Measurements from ENCODE around the gene ERC1. TPM values are rescaled to one million over a fixed set of nuclear protein-coding genes. Genes with fewer than 3 reads are reported as not detected.

The ERC1 gene
- total and polyA plus RNA-seq, 2 experiments from 2014 or later: 18.4 to 29.7 TPM

DNA sequence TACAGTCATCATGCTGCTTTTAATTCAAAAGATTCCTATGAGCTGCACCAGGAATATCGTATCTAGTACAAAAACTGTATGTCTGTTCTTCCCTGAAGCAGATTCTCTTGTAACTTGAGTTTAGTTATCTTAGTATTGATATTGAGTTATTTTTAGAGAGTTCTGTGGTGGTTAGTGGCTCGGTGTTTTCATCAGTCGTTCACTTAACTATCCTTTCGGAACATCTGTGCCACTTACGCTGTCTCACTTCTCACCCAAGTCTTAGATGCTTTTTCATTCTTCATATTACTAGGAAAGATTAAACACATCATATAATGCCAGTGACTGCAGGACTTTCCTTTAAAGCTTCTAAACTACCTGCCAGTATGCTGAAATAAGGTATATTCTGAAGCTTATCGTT is 352.4 kb downstream of the ERC1 start:
- H4K20me1 ChIP-seq (ENCODE audit: insufficient read depth, poor library complexity, severe bottlenecking): no peaks in the 10 kb centered on the region
- H3K27ac ChIP-seq: no peak overlapping the region
- no peak overlapping the region for H2AFZ ChIP-seq
- no peaks in the 10 kb centered on the region for H3K27me3 ChIP-seq
- no peak for DNase-seq (ENCODE audit: low spot score)
- no peak overlapping the region for H3K4me3 ChIP-seq
- no peaks in the 10 kb centered on the region for H3K36me3 ChIP-seq (replicated peaks; ENCODE audit: insufficient read depth, low read depth)
- H3K4me2 ChIP-seq: no peak overlapping the region
- H3K4me1 ChIP-seq (ENCODE audit: insufficient read depth): peaks cover 5% of the 10 kb centered on the region
- no peaks in the 10 kb centered on the region for H3K9me3 ChIP-seq (ENCODE audit: low read depth)
- WGBS (ENCODE audit: low lambda C conversion rate, missing lambda C conversion rate): 81% methylated on average over 6 of the region's 6 CpGs
- H3K79me2 ChIP-seq: no peaks in the 10 kb centered on the region
- no peak for TF ChIP-seq EZH2phosphoT487 (IDR thresholded peaks at IDR 0.05; ENCODE audit: low read depth, severe bottlenecking, unreplicated experiment)
- TF ChIP-seq, protein P1, sequence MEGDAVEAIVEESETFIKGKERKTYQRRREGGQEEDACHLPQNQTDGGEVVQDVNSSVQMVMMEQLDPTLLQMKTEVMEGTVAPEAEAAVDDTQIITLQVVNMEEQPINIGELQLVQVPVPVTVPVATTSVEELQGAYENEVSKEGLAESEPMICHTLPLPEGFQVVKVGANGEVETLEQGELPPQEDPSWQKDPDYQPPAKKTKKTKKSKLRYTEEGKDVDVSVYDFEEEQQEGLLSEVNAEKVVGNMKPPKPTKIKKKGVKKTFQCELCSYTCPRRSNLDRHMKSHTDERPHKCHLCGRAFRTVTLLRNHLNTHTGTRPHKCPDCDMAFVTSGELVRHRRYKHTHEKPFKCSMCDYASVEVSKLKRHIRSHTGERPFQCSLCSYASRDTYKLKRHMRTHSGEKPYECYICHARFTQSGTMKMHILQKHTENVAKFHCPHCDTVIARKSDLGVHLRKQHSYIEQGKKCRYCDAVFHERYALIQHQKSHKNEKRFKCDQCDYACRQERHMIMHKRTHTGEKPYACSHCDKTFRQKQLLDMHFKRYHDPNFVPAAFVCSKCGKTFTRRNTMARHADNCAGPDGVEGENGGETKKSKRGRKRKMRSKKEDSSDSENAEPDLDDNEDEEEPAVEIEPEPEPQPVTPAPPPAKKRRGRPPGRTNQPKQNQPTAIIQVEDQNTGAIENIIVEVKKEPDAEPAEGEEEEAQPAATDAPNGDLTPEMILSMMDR (IDR thresholded peaks at IDR 0.05; ENCODE audit: poor library complexity): no peak
- no peak for TF ChIP-seq EZH2 (IDR thresholded peaks at IDR 0.05; ENCODE audit: borderline replicate concordance)
- no peaks in the 10 kb centered on the region for H3K9me2 ChIP-seq (replicated peaks; ENCODE audit: insufficient read depth)

DNA sequence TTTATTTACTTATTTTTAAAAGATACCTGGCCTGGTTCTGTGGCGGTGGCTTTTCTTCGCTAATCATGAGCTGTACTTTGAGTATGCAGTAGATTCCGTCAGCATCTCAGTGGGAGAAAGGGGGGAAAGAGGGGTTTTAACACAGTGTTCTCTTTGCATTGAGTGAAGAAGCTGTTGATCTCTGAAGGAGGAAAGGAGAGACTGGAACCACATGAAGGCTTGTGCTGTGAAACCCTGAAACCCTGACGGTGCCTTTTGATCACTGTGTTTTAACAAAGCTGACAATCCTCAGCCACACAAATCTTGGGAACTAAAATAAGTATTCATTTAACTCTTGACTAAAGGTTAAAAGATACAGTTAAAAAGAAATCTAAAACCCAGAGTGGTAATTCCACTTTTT is 353.2 kb downstream of the ERC1 start:
- H3K27me3 ChIP-seq: no peaks in the 10 kb centered on the region
- H3K36me3 ChIP-seq (replicated peaks; ENCODE audit: insufficient read depth, low read depth): no peaks in the 10 kb centered on the region
- H3K4me1 ChIP-seq (ENCODE audit: insufficient read depth): no peaks in the 10 kb centered on the region
- H3K4me2 ChIP-seq: no peak overlapping the region
- TF ChIP-seq, protein P1 (IDR thresholded peaks at IDR 0.05; ENCODE audit: poor library complexity): no peak
- TF ChIP-seq EZH2phosphoT487 (IDR thresholded peaks at IDR 0.05; ENCODE audit: low read depth, severe bottlenecking, unreplicated experiment): no peak
- TF ChIP-seq EZH2 (IDR thresholded peaks at IDR 0.05; ENCODE audit: borderline replicate concordance): no peak
- no peak overlapping the region for H3K27ac ChIP-seq
- no peaks in the 10 kb centered on the region for H3K79me2 ChIP-seq
- no peaks in the 10 kb centered on the region for H3K9me3 ChIP-seq (ENCODE audit: low read depth)
- 85% methylated on average over 4 of the region's 4 CpGs for whole genome bisulfite sequencing (ENCODE audit: low lambda C conversion rate, missing lambda C conversion rate)
- no peaks in the 10 kb centered on the region for H3K9me2 ChIP-seq (replicated peaks; ENCODE audit: insufficient read depth)
- no peak overlapping the region for H2AFZ ChIP-seq
- H3K4me3 ChIP-seq: no peak overlapping the region
- no peaks in the 10 kb centered on the region for H4K20me1 ChIP-seq (ENCODE audit: insufficient read depth, poor library complexity, severe bottlenecking)
- no peak for DNase-seq (ENCODE audit: low spot score)

DNA sequence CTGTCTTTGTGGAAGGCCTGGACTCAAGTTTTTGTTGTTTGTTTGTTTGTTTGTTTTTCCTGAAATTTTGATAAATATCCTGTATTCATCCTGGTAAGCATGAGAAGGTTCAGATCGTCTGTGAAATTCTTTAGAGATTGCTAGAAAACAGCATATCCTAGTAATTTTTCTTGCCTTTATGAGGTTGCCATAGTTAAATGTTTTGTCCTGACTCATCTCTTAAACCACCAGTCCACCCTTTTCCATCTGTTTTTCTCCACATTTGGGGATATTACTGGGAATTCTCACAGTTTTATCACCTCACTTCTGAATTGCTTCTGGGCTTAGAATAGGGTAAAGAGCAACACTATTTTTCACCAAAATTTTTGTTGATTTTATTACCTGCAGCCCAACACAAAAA is 355.1 kb downstream of the ERC1 start:
- no peaks in the 10 kb centered on the region for H3K27me3 ChIP-seq
- no peak overlapping the region for H3K4me3 ChIP-seq
- H3K36me3 ChIP-seq (replicated peaks; ENCODE audit: insufficient read depth, low read depth): no peaks in the 10 kb centered on the region
- H3K9me3 ChIP-seq (ENCODE audit: low read depth): no peaks in the 10 kb centered on the region
- TF ChIP-seq EZH2 (IDR thresholded peaks at IDR 0.05; ENCODE audit: borderline replicate concordance): no peak
- TF ChIP-seq, protein P1 (IDR thresholded peaks at IDR 0.05; ENCODE audit: poor library complexity): no peak
- no peak for TF ChIP-seq EZH2phosphoT487 (IDR thresholded peaks at IDR 0.05; ENCODE audit: low read depth, severe bottlenecking, unreplicated experiment)
- H3K79me2 ChIP-seq: no peaks in the 10 kb centered on the region
- H3K4me1 ChIP-seq (ENCODE audit: insufficient read depth): peaks cover 12% of the 10 kb centered on the region
- H2AFZ ChIP-seq: no peak overlapping the region
- H4K20me1 ChIP-seq (ENCODE audit: insufficient read depth, poor library complexity, severe bottlenecking): no peaks in the 10 kb centered on the region
- no peak overlapping the region for H3K27ac ChIP-seq
- DNase-seq (ENCODE audit: low spot score): no peak
- no peak overlapping the region for H3K4me2 ChIP-seq
- 93% methylated on average over 1 of the region's 1 CpG for WGBS (ENCODE audit: low lambda C conversion rate, missing lambda C conversion rate)
- no peaks in the 10 kb centered on the region for H3K9me2 ChIP-seq (replicated peaks; ENCODE audit: insufficient read depth)

DNA sequence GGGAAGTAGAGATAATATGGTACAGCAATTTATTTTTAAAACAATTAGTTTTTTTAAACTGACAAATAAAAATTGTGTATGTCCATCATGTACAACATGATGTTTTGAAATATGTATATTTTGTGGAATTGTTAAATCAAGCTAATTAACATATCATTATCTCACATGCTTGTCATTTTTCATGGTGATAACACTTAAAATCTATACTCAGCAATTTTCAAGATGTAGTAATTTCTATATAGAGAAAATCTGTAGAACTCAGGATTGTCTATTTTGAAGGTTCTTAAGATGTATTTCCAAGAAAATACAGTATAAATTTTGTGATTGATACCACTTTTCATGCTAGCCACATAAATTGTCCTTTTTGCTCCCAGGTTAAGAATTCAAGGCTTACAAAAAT is 356.3 kb downstream of the ERC1 start:
- Histone ChIP-seq H3K27me3 (no peaks in the 10 kb centered on the region), H3K9me3 (ENCODE audit: low read depth) (no peaks in the 10 kb centered on the region), H4K20me1 (ENCODE audit: insufficient read depth, poor library complexity, severe bottlenecking) (no peaks in the 10 kb centered on the region), H3K27ac (no peak overlapping the region), H3K4me1 (ENCODE audit: insufficient read depth) (peaks cover 12% of the 10 kb centered on the region), H3K9me2 (replicated peaks; ENCODE audit: insufficient read depth) (no peaks in the 10 kb centered on the region), H3K36me3 (replicated peaks; ENCODE audit: insufficient read depth, low read depth) (no peaks in the 10 kb centered on the region), H3K4me3 (no peak overlapping the region), H2AFZ (no peak overlapping the region), H3K79me2 (no peaks in the 10 kb centered on the region), H3K4me2 (no peak overlapping the region)
- TF ChIP-seq EZH2phosphoT487 (IDR thresholded peaks at IDR 0.05; ENCODE audit: low read depth, severe bottlenecking, unreplicated experiment) (no peak), EZH2 (IDR thresholded peaks at IDR 0.05; ENCODE audit: borderline replicate concordance) (no peak)
- TF ChIP-seq, protein P1 (IDR thresholded peaks at IDR 0.05; ENCODE audit: poor library complexity): no peak
- DNase-seq (ENCODE audit: low spot score): no peak

All from hepatocyte (in vitro differentiated cells).